GM18858 (cell line): ENCODE data around the gene PRKAG2.
A peak's percentile ranks its signal among the peaks of the same experiment; 100 is the strongest.
"Not testable (repeated sequence)": the region's sequence is repeated elsewhere in the genome, so short reads cannot be mapped to it uniquely, and the experiment has no call there.

Source experiments
- ATAC-seq: cut with Tn5 transposase; IDR thresholded peaks from one replicate; pipeline ENCODE4 v1.9.1; 2021; ENCODE audit not compliant: unreplicated experiment

The PRKAG2 gene

DNA sequence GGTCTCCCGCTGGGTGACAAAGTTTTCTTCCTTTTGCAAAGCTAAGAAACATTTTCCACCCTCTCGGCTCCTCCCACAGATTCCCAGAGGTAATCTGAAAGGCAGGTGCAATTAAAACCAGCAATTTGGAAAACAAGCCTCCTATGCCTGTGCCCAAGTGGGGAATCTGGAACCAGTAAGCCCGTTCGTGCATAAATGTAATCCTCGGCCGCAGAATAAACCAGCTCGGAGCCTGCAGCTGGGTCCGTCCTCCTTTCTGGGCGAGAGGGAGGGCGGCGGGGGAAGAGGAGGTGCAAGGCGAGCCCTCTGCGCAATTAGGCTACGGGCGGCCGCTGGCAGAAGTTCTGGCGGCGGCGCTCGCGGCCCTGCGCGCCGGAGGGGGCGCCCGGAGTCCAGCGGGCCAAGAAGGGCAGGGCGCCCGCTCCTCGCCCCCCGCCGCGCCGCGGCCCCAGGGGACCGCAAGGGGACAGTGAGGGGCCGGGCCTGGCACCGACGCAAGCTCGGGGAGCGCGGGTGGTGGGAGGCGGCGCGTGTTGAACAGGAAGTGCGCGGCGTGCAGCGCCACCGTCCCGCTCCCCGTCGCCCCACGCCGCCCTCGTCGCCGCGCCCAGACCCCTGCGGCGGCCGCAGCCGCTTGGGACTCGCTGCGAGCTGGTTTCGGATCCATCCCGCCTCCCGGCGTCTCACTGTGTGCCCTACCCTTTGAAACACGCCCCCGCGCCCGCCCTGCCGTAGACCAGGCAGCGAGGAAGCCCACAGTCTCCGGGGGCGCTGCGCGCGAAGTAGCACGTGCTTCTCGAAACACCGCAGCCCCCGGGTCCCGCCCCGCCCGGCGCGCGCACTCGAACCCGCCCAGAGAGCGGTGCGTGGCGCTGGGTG, at the start of gene PRKAG2:
Gene PRKAG2, minus strand, starts transcription at position 217 of the 879 bp plus-strand sequence. CDS start 495 bp downstream, outside the sequence.
- peak; percentile 48 for ATAC-seq

DNA sequence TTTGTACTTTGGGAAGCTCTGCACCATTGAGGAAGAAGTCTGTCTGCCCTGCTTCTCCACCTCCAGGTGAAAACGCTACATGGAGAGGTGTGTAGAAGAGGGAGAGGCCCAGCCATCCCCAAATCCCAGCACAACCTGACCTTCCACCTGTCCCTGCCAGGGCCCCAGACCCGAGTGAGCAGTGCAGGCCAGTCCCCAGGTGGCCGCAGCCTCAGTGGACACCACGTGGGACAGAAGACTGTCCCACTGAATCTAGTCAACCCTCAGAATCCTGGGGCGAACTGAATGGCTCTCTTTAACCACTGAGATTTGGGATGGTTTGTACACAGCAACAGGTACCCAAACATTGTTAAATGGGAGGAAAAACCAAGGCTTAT, 49.4 kb upstream of the PRKAG2 start:
- ATAC-seq = no peak

- peak; percentile 59 for ATAC-seq
Measured at GRCh38 chr7:151925446-151926335, 48.8 kb upstream of the PRKAG2 start.

GRCh38 chr7:151924508-151924907, 47.6 kb upstream of the PRKAG2 start:
- ATAC-seq = no peak

DNA sequence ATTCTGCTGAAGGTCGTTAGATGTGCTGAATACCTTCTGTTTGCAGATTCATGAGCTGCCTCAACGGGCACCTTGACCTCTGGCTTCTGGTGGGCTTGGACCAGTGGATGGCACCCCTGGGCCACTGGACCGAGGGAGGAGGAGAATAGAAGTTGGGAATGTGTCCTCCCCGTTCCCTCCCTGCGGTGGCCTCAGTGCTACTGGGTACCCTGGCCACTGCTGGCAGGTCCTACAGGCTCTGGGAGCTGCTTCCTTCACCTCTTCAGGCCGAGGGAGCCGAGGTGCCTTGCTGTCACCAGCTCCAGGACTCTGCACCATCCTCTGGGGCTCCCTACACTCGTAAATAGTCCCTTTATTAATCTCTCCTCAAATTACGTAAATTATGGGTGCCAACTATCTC, 47.1 kb upstream of the PRKAG2 start:
- no peak for ATAC-seq

DNA sequence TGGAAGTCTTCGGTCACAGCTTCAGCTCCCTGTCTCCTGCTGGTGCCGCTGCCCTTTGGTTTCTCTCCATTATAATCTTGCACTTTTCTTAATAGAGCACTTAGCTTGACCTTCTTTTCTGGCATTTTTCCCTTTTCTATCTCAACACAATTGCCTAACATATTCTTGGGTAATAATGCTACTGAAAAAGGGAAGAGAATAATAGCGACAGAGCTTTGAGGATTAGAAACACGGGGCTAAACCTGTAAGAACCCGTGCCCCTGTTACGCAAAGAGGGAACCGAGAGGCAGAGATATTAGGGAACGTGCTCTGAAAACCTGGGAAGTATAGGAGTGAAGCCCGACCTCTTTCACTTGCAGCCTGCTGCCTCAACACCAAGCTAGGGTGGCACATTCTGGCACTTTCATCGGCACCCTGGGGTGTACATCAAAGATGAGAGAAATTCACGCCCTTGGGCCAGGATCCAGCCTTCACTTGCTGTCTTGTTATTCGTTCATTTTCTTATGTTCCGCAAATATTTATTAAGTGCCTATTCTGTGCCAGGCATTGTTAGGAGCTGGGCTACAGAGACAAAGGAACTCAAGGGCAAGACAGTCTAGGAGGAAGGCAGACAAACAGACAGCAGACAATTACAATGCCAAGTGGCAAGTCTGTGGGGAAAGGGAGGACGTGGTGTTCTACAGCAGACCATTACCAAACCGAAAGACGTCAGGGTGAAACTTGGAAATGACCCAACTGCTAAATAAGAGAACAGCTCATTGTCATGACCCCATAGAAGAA, 46.4 kb upstream of the PRKAG2 start:
- ATAC-seq = no peak

- ATAC-seq = no peak
Measured at GRCh38 chr7:151921451-151921850, 44.5 kb upstream of the PRKAG2 start.

- no peak for ATAC-seq
Measured at GRCh38 chr7:151920488-151920887, 43.6 kb upstream of the PRKAG2 start.

DNA sequence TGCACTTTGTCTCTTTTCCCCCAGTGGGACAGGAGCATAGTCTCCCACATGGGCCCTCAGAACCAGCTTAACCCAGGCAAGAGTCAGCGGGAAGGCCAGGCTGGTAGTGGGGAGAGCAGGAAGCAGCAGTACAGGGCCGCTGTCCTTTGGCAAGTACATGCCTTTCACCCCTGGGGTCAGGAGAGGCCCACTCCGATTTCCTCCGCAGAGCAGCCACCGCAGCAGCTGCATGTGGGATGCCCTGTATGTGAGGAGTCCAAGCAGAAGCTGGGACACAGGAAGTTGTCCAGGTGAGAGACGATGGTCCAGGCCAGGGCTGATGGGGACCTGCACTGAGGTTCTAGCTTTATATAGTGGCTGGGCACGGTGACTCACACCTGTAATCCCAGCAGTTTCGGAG, 42.7 kb upstream of the PRKAG2 start:
- no peak for ATAC-seq

DNA sequence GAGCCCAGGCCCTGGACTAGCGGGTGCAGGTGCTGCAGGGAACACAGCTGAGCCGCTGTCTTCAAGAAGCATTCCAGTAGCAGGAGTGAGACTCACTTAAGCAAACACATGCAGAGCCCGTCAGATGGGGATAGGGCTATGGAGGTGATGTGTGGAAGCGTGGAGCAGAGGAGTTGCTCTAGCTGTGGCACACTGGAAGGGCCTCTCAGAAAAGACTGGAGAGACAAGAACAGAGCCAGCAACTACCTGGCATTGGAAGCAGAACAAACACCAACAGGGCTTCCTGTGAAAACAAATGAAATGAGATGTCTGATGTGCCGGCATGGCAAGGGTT, 41.6 kb upstream of the PRKAG2 start:
- ATAC-seq = no peak

- no peak for ATAC-seq
Measured at GRCh38 chr7:151917791-151918509, 41.0 kb upstream of the PRKAG2 start.

DNA sequence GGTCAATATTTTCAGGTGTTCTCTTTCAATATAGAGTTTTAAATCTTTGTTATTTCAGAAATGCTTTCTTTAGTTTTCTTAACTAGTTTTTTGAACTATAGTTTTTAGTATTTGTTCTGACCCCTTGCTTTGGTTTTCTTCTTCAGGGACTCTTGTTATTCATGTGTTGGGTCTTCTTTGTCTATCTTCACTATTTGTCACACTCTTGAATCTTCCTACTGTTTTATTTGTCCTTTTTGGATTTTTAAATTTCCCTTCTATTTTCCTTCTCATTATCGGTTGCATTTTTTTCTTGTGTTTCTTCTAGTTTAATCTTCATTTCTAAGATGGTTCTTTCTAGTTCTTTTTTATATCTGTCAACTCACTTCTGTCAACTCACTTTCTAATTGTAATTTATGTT, 37.1 kb upstream of the PRKAG2 start:
- ATAC-seq = no peak

DNA sequence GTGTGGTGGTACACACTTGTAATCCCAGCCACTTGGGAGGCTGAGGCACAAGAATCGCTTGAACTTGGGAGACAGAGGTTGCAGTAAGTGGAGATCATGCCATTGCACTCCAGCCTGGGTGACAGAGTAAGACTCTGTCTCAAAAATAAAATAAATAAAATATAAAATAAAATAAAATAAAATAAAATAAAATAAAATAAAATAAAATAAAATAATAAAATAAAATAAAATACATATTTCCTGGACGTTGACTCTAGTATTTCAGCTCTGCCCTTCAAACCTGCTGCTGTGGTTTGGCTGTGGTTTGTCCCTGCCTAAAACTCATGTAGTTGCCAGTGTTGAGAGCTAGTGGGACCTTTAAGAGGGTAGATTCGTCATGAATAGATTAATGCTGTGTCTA, 33.7 kb upstream of the PRKAG2 start:
- ATAC-seq = not testable (repeated sequence)

DNA sequence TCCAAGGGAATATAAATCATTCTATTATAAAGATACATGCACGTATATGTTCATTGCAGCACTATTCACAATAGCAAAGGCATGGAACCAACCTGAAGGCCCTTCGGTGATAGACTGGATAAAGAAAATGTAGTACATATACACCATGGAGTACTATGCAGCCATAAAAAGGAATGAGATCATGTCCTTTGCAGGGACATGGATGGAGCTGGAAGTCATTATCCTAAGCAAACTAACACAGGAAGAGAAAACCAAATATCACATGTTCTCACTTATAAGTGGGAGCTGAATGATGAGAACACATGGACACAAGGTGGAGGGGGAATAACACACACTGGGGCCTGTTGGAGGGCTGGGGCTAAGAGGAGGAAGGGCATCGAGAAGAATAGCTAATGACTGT, 30.2 kb upstream of the PRKAG2 start:
- ATAC-seq = not testable (repeated sequence)

DNA sequence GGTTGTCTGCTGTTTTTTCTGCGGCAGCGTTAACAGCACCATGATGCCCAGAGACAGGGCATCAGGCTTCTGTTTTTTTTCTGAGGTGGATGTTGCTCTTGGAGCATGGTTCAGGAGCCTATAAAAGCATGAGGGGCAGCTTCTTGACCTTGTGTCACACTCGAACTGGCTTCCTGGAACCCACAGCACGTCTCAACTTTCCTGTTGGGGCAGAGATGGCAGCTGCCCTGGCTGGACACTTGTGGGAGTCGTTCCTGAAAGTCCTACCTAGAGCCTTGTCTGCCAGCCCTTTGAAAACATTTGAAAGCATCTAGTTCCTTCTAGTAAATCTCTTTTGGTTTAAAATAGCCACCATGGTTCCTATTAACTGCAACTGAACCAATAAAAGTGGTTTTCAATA, 28.9 kb upstream of the PRKAG2 start:
- ATAC-seq = no peak

- no peak for ATAC-seq
Measured at GRCh38 chr7:151905353-151905752, 28.4 kb upstream of the PRKAG2 start.

- ATAC-seq = no peak
Measured at GRCh38 chr7:151904270-151904669, 27.4 kb upstream of the PRKAG2 start.

GRCh38 chr7:151903249-151904032, 26.5 kb upstream of the PRKAG2 start:
- no peak for ATAC-seq

GRCh38 chr7:151902311-151902710, 25.4 kb upstream of the PRKAG2 start:
- ATAC-seq = no peak

- no peak for ATAC-seq
Measured at GRCh38 chr7:151901828-151902227, 24.9 kb upstream of the PRKAG2 start.
